ENCODE data around the gene PRICKLE3. TPM values are rescaled to one million over a fixed set of nuclear protein-coding genes. Genes with fewer than 3 reads are reported as not detected.

The PRICKLE3 gene
- total and polyA plus RNA-seq, 8 donors, result 4.2 to 7.0 (median 5.6) TPM

DNA sequence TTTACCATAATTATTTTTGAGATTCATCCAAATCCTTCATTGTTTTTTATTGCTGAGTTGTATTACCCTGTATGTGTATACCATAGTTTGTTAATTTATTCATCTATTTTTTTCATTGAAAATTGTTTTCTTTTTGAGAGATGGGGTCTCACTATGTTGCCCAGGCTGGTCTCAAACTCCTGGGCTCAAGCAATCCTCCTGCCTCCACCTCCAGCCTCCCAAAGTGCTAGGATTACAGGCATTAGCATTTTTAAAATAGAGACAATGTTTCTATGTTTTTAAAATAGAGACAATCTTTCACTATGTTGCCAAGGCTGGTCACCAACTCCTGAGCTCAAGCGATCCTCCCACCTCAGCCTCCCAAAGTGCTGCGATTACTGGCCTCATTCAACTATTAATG, 25.3 kb downstream of the PRICKLE3 start:
- Histone ChIP-seq H3K27ac (no peak overlapping the region), H3K4me3 (no peak overlapping the region), H3K9me3 (no peaks in the 10 kb centered on the region), H3K36me3 (no peaks in the 10 kb centered on the region), H3K27me3 (no peaks in the 10 kb centered on the region), H3K4me1 (no peaks in the 10 kb centered on the region)
- FAIRE-seq (no peak), ATAC-seq (no peak), DNase-seq (no peak)
- intact Hi-C loops (cut with DNase I), result no loop called here
- 90 to 97% methylated on average over 2 of the region's 2 CpGs for WGBS, 2 donors
- TF ChIP-seq CTCF (IDR thresholded peaks at IDR 0.05), result no peak

DNA sequence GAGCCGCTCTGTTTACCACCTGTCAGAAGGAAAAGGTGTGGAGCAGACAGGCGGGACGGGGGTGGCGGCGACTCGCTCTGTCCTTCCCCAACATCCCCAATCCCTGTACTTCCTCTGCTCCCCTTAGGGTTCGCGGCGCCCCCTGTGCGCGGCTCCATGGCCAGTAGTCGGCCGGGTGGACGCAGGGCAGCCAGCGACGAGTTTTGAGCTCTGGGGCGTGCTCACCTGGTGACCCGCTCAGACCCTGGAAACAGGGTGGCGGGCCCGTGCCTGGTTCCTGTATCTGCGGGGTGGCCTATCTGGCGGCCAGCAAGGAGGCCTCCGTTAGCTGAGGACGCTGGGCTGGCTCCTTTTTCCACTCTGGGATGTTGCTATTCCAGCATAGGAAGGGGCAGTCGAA, 29.0 kb downstream of the PRICKLE3 start:
- TF ChIP-seq CTCF (IDR thresholded peaks at IDR 0.05), result no peak

GRCh38 chrX:49155900-49156837, 30.0 kb downstream of the PRICKLE3 start:
- intact Hi-C loops (cut with DNase I), result no loop called here
- 2 to 37% methylated on average over 54 to 65 of the region's 65 CpGs for whole genome bisulfite sequencing, 2 donors
- peak; percentile 25 to 61 (median 48) for TF ChIP-seq CTCF (IDR thresholded peaks at IDR 0.05)
- Histone ChIP-seq H3K9me3 (no peaks in the 10 kb centered on the region), H3K27ac (peak overlapping the region; percentile 60 to 96 (median 80)), H3K27me3 (no peaks in the 10 kb centered on the region), H3K4me3 (peak overlapping the region in 3 of 4 donors; percentile 18 to 41 (median 37)), H3K36me3 (no peaks in the 10 kb centered on the region), H3K4me1 (no peaks in the 10 kb centered on the region)
- ATAC-seq (peak; percentile 93 to 96 (median 96)), FAIRE-seq (no peak), DNase-seq (peak; percentile 84 to 94 (median 89))

More for the DNA sequence above, 29.0 kb downstream of the PRICKLE3 start:
- DNase-seq (peak in 1 of 6 donors; percentile 69), FAIRE-seq (no peak), ATAC-seq (no peak)
- Histone ChIP-seq H3K36me3 (no peaks in the 10 kb centered on the region), H3K4me3 (no peak overlapping the region), H3K27ac (no peak overlapping the region), H3K4me1 (no peaks in the 10 kb centered on the region), H3K27me3 (no peaks in the 10 kb centered on the region), H3K9me3 (no peaks in the 10 kb centered on the region)
- intact Hi-C loops (cut with DNase I), result no loop called here
- WGBS, 2 donors, result 71 to 74% methylated on average over 24 of the region's 25 CpGs

DNA sequence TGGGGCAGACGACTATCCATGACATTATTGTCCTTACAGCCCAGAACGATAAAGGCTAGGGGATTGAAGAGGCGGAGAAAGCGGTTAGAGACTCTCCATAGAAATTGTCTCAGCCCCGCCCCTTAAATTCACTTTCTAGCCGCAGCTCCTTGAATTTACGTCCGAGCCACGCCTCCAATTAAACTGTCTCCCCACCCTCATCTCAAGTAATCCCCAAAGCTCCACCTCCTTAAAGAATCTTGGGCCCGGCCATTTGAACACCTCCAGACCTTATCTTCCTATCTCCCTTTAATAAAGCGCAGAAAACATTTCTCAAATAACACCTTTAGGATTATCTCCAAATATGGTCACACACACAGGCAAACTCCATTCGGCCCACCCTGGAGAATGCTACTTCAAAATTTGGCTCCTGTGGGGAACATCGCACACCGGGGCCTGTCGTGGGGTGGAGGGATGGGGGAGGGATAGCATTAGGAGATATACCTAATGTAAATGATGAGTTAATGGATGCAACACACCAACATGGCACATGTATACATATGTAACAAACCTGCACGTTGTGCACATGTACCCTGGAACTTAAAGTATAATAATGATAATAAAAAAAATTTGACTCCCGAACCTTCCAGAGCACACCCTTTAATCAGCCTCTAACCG, 30.8 kb downstream of the PRICKLE3 start:
- WGBS, 2 donors, result 7 to 41% methylated on average over 18 of the region's 18 CpGs

More for the DNA sequence above, 30.8 kb downstream of the PRICKLE3 start:
- no peaks in the 10 kb centered on the region for H3K27me3 ChIP-seq
- peak; percentile 39 for FAIRE-seq
- intact Hi-C loops (cut with DNase I), result no loop called here
- no peak for TF ChIP-seq CTCF (IDR thresholded peaks at IDR 0.05)
- H3K36me3 ChIP-seq, result no peaks in the 10 kb centered on the region
- H3K4me1 ChIP-seq, result no peaks in the 10 kb centered on the region
- peak overlapping the region; percentile 60 to 96 (median 80) for H3K27ac ChIP-seq
- peak; percentile 21 to 59 (median 42) for ATAC-seq
- peak overlapping the region in 3 of 4 donors; percentile 18 to 41 (median 37) for H3K4me3 ChIP-seq
- H3K9me3 ChIP-seq, result no peaks in the 10 kb centered on the region
- DNase-seq, result peak in 2 of 6 donors; percentile 29 to 61

Measured in pancreas (tissue), 10 donors.